VCaP (cell line): ENCODE data around the gene CD59.

Source experiments
- H3K27ac ChIP-seq: fragments of 450-650 bp; 2 replicates; pipeline ENCODE4 v1.5.1; 2017
- TF ChIP-seq, protein P1 (sequence below): fragments of 450-650 bp; conservative IDR thresholded peaks from 2 replicates; pipeline ENCODE4 v1.5.1; 2017; ENCODE audit warnings: mild to moderate bottlenecking, moderate library complexity

Gene CD59

DNA sequence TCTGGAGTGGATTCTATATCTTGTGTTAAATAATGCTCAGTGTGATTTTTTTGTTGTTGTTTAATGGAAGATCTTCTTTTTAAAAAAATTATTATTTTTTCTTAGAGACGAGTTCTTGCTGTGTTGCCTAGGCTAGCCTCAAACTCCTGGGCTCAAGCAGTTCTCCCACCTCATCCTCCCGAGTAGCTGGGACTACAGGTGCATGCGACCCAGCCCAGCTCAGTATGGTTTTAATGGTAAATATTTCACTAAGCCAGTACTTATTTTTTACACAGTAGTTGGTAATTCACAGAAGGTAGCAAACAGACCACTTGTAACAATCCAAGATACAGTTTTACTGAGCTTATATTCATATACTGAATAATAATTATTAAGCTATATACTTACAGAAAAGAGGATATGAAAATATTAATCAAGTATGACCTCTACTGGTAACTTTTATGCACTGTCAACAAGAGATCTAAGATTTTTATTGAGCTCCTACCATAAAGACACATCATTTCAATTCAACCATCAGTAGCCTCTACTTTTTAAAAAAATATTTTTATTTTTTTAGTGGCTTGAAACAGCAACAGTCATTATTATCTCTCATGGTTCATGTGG lies 6.1 kb upstream of the CD59 start:
- no peak overlapping the region for H3K27ac ChIP-seq
- TF ChIP-seq, protein P1, sequence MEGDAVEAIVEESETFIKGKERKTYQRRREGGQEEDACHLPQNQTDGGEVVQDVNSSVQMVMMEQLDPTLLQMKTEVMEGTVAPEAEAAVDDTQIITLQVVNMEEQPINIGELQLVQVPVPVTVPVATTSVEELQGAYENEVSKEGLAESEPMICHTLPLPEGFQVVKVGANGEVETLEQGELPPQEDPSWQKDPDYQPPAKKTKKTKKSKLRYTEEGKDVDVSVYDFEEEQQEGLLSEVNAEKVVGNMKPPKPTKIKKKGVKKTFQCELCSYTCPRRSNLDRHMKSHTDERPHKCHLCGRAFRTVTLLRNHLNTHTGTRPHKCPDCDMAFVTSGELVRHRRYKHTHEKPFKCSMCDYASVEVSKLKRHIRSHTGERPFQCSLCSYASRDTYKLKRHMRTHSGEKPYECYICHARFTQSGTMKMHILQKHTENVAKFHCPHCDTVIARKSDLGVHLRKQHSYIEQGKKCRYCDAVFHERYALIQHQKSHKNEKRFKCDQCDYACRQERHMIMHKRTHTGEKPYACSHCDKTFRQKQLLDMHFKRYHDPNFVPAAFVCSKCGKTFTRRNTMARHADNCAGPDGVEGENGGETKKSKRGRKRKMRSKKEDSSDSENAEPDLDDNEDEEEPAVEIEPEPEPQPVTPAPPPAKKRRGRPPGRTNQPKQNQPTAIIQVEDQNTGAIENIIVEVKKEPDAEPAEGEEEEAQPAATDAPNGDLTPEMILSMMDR, result peak; percentile 72

DNA sequence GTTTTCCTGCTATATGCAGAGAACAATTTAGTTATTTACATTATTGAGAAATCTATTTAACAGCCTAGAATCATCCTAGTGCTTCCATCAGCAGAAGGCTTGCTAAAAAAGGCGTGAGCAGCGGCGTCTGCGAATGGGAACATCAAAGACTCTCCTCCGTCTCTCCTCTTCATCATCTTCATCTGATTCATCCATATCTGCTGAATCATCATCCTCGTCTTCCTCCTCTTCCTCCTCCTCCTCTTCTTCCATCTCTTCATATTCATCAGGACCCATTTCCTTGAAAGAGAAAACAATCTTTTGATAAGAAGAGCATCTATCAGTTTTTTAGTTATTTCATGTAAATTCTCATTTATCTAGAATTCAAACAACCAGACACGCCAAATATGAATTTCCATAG lies 5.6 kb upstream of the CD59 start:
- H3K27ac ChIP-seq, result no peak overlapping the region
- TF ChIP-seq, protein P1, result no peak

DNA sequence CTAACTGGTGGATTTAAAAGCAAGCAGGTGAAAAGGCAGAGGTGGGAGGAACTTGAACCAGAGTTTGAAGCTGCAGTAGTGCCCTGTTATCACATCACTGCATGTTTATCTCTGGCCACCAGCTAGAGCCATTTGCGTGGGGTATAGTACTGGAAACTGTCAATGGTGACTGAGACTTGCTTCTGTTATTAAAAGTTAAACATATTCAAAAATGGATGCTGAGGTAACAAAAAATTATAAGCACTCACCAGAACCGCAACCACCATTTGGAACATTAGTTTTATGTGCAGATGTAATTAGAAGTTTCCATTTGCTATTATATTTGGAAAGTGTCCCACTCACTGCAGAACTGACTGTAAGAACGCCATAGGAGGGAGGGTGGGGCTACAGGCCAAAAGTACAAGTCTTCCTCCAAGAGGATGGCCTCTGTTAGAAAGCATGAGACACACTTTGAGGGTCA lies 1.2 kb upstream of the CD59 start:
- peak overlapping the region; percentile 81 for H3K27ac ChIP-seq
- TF ChIP-seq, protein P1, result no peak

DNA sequence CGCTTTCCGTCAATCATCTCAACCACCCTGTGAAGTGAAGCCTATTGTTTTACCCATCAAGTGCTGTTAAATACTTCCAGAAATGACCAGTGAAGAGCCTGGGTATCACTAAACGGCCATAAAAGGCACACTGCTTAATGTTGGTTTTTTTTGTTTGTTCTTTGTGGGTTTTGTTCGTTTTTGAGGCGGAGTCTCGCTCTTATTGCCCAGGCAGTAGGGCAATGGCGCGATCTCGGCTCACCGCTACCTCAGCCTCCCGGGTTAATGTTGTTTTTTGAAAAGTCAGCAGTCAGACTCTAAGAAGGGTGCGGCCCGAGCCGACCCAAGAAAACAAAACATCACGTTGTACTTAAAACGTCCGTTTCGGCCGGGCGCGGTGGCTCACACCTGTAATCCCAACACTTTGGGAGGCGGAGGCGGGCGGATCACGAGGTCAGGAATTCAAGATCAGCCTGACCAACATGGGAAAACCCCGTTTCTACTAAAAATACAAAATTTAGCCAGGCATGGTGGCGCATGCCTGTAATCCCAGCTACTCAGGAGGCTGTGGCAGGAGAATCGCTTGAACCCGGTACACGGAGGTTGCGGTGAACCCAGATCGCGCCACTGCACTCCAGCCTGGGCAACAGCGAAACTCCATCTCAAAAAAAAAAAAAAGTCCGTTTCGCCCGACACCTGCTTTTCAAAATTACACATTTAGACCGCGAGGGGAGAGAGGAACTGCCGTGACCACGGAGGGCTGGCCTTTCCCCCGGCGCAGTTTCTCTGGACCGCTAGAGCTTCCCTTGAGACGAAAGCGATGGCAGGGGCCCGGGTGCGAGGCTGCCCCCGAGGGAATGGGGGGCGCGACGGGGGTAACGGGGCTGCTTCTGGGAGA lies 714 bp downstream of the CD59 start:
- TF ChIP-seq, protein P1, result peak; percentile 19
- H3K27ac ChIP-seq, result peak overlapping the region; percentile 81

DNA sequence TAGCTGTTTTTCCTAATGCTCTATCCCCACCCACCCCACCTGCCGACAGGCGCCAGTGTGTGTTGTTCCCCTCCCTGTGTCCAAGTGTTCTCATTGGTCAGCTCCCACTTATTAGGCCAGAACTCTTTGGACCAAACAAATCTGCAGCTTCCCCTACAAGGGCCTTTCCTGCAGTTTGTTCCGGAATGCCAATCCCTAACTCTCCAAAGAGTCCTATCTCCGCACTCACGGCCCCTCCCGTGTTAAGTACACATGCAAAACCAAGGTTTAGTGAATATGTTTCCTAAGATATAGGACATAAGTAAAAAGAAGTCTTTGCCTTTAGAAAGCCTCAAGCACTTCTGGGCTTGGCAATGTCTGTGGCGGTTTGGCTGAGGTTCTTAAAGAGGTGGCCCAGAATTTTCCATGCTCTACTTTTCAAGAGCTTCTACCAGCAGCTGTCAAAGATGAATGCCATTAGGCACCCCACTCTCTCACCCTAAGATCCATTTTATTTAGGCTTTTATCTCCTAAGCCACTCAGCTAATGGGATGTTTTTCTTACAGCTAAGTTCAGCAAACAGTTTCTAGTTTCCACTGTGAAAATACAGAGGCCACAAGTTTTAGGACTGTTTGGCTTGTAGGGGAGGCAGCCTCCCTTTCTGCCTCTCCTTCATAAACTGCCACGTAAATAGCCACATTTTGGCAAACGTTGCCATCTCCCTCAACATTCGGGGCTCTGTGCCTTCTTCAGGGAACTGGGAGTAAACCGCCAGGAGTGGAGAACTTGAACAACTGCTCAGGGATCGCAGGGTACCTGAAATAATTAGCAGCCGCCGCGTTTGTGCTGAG lies 1.6 kb downstream of the CD59 start:
- peak overlapping the region; percentile 81 for H3K27ac ChIP-seq
- TF ChIP-seq, protein P1, result no peak

DNA sequence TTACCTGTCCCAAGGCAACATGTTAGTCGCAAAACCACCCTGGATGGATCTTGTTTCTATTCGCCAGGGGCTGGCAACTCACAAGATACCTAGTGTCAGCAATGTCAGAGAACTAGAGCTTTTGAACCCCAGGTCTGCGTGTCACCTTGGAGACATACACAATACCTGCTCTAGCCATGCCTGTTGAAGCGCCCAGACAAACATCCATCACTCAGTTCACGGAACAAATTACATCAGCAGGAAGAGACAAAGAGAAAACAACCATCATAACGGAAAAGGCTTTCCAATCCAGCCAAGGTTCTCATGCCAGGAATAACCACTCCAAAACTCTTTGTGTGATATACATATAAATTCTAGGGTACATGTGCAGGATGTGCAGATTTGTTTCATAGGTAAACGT lies 2.2 kb downstream of the CD59 start:
- H3K27ac ChIP-seq, result no peak overlapping the region

More for the DNA sequence above, 2.2 kb downstream of the CD59 start:
- TF ChIP-seq, protein P1, result no peak
